GM19324 (cell line): Measurements from ENCODE around the gene RPP14.
"Not testable (repeated sequence)": the region's sequence is repeated elsewhere in the genome, so short reads cannot be mapped to it uniquely, and the experiment has no call there.

Source experiments
- ATAC-seq: cut with Tn5 transposase; IDR thresholded peaks from one replicate; pipeline ENCODE4 v1.9.1; 2021; ENCODE audit warnings: mild to moderate bottlenecking, moderate library complexity; ENCODE audit not compliant: unreplicated experiment, low FRiP score

RPP14 gene

GRCh38 chr3:58305882-58306711, at the start of gene RPP14, which contains the start of gene HTD2:
Gene RPP14, plus strand, starts transcription at chr3:58306245. Its CDS starts 4,085 bp downstream, at chr3:58310330.
Gene HTD2, plus strand, starts transcription at chr3:58306520. Its CDS starts 11,094 bp downstream, at chr3:58317614.
- ATAC-seq, result peak; percentile 93

DNA sequence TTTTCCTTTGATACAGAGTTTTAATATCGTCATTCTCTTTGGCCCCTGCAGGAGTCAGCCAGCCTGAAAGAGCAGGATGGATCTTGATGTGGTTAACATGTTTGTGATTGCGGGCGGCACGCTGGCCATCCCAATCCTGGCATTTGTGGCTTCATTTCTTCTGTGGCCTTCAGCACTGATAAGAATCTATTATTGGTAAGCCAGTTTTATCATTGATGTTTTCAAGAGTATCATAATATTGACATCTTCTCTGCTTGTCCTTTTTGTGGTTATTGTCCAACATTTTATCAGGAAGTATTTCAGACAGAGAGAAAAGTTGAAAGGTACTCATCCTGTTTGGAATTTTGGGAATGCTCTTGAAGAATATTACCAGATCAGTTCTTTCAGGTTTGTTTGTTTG, 49.5 kb upstream of the RPP14 start:
- ATAC-seq, result no peak

DNA sequence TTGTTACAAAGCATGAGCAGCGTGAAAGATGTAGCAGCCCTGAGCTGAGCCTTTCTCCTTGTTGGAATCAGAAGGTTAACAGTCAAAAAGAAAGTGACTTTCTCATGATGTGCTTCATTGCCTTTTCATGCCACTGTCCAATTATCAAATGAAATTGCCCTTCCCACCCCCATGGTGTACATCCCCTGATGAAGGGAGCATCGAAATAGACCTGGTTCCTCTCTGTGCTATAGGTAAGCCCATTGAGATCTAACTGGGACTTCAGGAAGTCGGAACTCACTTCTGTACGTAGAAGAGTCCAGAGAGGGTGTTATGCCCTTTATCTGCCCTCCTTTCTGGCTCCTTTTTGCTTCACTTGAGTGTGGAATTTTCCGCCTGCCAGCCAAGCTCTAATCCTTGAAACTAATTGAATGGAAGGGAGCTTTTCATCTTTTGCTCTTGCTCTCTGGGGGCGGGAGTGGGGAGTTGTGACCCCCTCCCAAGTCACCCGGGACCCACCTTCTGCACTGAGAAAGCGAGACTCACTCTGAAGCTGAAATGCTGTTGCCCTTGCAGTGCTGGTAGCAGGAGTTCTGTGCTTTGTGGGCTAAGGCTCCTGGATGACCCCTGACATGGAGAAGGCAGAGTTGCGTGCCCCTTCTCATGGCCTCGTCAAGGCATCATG, 47.5 kb upstream of the RPP14 start:
- ATAC-seq, result no peak

DNA sequence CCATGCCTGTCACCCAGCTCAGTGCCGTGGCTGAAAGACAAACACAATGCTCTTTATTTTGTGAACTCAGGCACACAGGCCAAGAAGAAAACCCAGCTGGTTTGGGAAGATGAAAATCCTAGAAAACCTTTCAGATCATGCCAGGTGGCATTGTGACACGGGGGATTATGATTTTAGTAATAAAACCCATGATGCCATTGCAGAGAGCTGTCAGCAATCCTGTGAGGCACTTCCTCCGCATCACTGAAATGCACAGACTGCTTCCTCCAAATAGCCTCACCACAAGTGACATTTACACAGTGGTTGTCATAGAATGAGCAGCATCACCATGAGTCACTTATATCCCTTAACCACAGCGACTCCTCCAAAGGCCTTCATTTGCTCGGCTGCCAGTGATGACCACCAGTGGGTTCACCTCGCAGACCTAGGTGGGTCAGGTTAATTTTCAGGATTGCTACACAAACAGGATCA, 45.7 kb upstream of the RPP14 start:
- no peak for ATAC-seq

DNA sequence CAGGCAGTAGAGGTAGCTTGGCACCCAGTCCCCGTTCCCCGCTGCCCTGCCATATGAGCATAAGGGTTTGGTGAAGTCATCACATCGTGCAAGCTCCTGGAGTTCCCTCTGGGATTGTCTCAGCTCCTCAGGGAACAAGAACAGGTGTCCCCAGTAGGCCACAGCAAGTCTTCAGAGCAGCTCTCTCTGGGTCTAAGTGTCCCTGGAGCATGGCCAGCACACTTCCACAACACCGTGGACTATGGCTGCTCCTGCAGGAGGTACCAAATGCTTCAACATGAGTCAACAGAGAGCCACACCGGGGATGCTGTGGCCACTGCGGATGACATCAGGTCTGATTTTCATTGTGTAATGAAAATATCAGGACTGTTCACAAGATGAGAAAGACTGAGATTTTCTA, 45.3 kb upstream of the RPP14 start:
- no peak for ATAC-seq

GRCh38 chr3:58261954-58262666, 43.9 kb upstream of the RPP14 start:
- peak; percentile 62 for ATAC-seq

- ATAC-seq, result no peak
Measured at GRCh38 chr3:58266577-58266976, 39.5 kb upstream of the RPP14 start.

- ATAC-seq, result not testable (repeated sequence)
Measured at GRCh38 chr3:58267543-58267942, 38.5 kb upstream of the RPP14 start.

DNA sequence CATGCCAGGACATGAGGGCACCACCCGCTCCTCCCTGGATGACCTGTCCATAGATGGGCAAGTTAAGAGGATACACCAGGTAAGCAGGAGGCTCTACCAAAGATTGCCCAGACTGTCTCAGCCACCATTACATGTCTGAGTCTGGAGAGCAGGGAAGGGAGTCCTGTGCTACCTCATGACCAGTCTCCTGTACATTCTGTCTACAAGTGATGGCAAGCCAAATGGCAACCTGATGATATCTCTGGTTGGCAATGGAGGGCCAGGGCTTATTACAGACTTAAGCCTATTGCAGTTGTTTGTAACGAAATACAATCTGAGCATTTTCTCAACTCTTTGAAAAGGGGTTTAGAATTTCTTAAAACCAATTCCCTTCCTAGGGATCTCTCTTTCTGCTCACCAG, 36.7 kb upstream of the RPP14 start:
- no peak for ATAC-seq

- no peak for ATAC-seq
Measured at GRCh38 chr3:58270485-58270884, 35.6 kb upstream of the RPP14 start.

GRCh38 chr3:58271901-58272501, 34.0 kb upstream of the RPP14 start:
- ATAC-seq, result no peak

- ATAC-seq, result no peak
Measured at GRCh38 chr3:58272891-58273290, 33.2 kb upstream of the RPP14 start.

DNA sequence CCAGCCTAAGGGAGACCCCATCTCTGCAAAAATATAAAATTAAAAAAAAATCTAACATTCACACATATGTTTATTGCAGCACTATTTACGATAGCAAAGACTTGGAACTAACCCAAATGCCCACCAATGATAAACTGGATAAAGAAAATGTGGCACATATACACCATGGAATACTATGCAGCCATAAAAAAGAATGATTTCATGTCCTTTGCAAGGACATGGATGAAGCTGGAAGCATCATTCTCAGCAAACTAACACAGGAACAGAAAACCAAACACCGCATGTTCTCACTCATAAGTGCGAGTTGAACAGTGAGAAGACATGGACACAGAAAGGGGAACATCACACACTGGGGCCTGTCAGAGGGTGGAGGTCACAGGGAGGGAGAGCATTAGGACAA, 32.7 kb upstream of the RPP14 start:
- not testable (repeated sequence) for ATAC-seq

DNA sequence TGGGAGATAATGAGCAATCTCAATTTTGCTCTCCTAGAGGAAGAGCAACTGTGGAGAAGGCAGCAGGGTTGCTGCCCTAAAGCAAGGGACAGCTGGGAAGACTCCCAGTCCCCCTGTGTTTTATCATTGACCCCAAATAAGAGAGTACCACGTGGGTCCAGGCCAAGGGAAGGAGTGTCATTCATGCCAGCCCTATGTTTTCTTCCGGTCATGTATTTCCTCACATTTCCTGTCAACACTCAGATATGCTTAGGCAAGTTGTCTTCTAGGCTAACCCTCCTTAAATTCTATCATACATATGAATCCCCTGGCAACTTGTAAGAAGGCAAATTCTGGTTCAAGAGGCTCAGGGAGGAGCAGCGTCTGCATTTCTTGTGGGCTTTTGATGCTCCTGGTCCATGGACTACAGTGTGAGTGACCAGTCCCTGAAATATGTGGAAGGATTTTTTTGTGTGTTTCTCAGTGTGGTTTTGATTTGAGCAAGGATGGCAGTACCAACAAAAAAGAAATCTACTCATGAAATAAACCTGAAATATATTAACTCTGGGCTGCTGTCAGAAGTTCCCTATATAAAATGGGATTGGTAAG, 31.9 kb upstream of the RPP14 start:
- no peak for ATAC-seq

GRCh38 chr3:58281069-58281468, 25.0 kb upstream of the RPP14 start:
- no peak for ATAC-seq

DNA sequence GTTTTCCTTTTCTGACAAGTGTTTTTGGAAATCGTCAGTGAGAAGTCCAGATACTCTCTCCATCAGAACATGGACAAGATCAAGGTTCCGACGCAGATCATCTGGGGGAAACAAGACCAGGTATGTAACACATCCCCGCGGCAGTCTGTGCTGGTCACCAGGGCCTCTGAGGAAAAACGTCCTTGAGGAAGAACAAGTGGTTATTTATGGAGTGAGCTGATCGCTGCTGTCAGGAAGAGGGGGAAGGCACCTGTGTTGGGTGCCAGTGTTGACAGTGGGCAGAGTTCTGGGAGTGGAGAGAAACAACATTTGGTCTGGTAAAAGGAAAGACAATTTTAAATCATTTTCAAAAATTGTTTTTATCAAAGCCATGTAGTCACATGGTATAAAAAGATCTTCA, 20.7 kb upstream of the RPP14 start:
- ATAC-seq, result no peak

- ATAC-seq, result no peak
Measured at GRCh38 chr3:58287354-58287753, 18.7 kb upstream of the RPP14 start.

- ATAC-seq, result no peak
Measured at GRCh38 chr3:58288011-58288728, 17.9 kb upstream of the RPP14 start.

GRCh38 chr3:58288964-58289613, 17.0 kb upstream of the RPP14 start:
- not testable (repeated sequence) for ATAC-seq
